ENCODE results near the gene RMDN3. TPM values are rescaled to one million over a fixed set of nuclear protein-coding genes. Genes with fewer than 3 reads are reported as not detected.

RMDN3 gene
- total and polyA plus RNA-seq, 9 of the 15 experiments (the other 6 are each of a cell fraction or from before 2014, with no cell fraction given) = 8.1 to 38.2 (median 25.9) TPM

DNA sequence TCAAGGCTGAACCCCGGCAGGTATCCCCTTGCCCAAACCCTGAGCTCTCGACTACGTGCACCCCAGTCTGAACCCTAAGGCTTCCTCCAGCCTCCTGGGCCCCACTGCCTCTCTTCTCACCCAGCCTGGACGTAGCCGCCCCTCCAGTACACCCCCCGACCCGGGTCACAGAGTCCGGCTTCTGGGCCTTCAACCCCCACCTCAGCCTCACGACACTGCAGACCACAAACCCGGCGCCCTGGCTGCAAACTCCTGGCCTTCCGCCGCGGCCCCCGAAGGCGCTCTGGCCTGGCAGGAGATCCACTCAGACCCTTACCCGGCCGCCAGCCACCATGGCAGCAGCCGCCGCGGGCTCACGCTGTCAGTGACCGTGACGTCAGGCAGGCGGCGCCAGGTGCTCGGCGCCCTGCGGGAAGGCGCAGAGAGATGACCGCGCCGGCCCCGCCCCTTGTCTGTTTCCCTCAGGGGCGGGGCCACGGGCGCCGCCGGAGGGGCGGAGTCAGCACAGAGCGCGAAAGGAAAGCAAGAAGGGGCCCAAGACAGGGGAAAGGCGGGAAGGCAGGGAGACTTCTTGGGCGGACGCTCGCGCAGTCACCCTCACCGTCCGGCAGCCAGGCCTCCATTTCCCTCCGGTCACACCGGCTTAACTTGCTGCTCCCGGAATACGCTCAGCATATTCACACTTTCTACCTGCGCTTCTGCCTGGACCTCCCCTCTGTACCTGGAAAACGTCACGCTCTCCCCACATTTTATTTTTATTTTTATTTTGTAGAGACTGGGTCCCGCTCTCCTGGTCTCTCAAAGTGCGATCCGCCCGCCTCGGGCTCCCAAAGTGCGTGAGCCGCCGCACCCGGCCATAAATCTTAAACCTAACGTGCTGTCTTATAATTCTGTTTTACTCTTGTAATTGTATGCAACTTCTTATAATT, at the start of gene RMDN3 (continued):
- peak; percentile 86 for TF ChIP-seq POLR2AphosphoS5 (IDR thresholded peaks at IDR 0.05; ENCODE audit: control insufficient read depth, insufficient read depth, low read depth, low read length)
- TF ChIP-seq PCBP1 (IDR thresholded peaks at IDR 0.05; ENCODE audit: low read depth, low read length, poor library complexity, severe bottlenecking) = peak; percentile 36
- TF ChIP-seq SIN3A (IDR thresholded peaks at IDR 0.05; ENCODE audit: borderline replicate concordance in 2 of 2, control insufficient read depth in 1 of 2, low read depth in 2 of 2, low read length in 2 of 2) = peak; percentile 97 to 98
- TF ChIP-seq, protein P1, sequence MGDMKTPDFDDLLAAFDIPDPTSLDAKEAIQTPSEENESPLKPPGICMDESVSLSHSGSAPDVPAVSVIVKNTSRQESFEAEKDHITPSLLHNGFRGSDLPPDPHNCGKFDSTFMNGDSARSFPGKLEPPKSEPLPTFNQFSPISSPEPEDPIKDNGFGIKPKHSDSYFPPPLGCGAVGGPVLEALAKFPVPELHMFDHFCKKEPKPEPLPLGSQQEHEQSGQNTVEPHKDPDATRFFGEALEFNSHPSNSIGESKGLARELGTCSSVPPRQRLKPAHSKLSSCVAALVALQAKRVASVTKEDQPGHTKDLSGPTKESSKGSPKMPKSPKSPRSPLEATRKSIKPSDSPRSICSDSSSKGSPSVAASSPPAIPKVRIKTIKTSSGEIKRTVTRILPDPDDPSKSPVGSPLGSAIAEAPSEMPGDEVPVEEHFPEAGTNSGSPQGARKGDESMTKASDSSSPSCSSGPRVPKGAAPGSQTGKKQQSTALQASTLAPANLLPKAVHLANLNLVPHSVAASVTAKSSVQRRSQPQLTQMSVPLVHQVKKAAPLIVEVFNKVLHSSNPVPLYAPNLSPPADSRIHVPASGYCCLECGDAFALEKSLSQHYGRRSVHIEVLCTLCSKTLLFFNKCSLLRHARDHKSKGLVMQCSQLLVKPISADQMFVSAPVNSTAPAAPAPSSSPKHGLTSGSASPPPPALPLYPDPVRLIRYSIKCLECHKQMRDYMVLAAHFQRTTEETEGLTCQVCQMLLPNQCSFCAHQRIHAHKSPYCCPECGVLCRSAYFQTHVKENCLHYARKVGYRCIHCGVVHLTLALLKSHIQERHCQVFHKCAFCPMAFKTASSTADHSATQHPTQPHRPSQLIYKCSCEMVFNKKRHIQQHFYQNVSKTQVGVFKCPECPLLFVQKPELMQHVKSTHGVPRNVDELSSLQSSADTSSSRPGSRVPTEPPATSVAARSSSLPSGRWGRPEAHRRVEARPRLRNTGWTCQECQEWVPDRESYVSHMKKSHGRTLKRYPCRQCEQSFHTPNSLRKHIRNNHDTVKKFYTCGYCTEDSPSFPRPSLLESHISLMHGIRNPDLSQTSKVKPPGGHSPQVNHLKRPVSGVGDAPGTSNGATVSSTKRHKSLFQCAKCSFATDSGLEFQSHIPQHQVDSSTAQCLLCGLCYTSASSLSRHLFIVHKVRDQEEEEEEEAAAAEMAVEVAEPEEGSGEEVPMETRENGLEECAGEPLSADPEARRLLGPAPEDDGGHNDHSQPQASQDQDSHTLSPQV (IDR thresholded peaks at IDR 0.05) = no peak
- TF ChIP-seq ETV5 (CRISPR knock-in tag; IDR thresholded peaks at IDR 0.05; ENCODE audit: low read depth) = no peak; the same call in 1 of the 2 replicates
- no peak for TF ChIP-seq SIRT6 (IDR thresholded peaks at IDR 0.05; ENCODE audit: low read depth, low read length)
- TF ChIP-seq CEBPB (tag; IDR thresholded peaks at IDR 0.05) = no peak
- no peak for TF ChIP-seq ZNF277 (CRISPR knock-in tag; IDR thresholded peaks at IDR 0.05; ENCODE audit: borderline replicate concordance)
- no peak for TF ChIP-seq GTF2B (IDR thresholded peaks at IDR 0.05; ENCODE audit: extremely low read depth, insufficient read length)
- no peak for TF ChIP-seq ZNF583 (CRISPR knock-in tag; IDR thresholded peaks at IDR 0.05)
- no peak for TF ChIP-seq FOXM1 (IDR thresholded peaks at IDR 0.05; ENCODE audit: low read depth)
- TF ChIP-seq FOXM1 (CRISPR knock-in tag; IDR thresholded peaks at IDR 0.05; ENCODE audit: low read depth) = 0 out of 2 replicates have a peak, but pooled peaks have one; percentile 55
- TF ChIP-seq MXD1 (CRISPR knock-in tag; IDR thresholded peaks at IDR 0.05; ENCODE audit: borderline replicate concordance, poor library complexity, severe bottlenecking) = peak; percentile 68
- TF ChIP-seq ZFX (CRISPR knock-in tag; IDR thresholded peaks at IDR 0.05) = peak; percentile 87
- no peak for TF ChIP-seq ZBTB7A (IDR thresholded peaks at IDR 0.05; ENCODE audit: borderline replicate concordance, control insufficient read depth, low read depth, low read length)

Data from K562 (cell line).